ENCODE data around the gene SLC4A4. TPM values are rescaled to one million over a fixed set of nuclear protein-coding genes. Genes with fewer than 3 reads are reported as not detected.

The SLC4A4 gene
- polyA plus RNA-seq, 1 donor (not counting 4 experiments of a cell fraction or from before 2014, with no cell fraction given), result 0.29 TPM

DNA sequence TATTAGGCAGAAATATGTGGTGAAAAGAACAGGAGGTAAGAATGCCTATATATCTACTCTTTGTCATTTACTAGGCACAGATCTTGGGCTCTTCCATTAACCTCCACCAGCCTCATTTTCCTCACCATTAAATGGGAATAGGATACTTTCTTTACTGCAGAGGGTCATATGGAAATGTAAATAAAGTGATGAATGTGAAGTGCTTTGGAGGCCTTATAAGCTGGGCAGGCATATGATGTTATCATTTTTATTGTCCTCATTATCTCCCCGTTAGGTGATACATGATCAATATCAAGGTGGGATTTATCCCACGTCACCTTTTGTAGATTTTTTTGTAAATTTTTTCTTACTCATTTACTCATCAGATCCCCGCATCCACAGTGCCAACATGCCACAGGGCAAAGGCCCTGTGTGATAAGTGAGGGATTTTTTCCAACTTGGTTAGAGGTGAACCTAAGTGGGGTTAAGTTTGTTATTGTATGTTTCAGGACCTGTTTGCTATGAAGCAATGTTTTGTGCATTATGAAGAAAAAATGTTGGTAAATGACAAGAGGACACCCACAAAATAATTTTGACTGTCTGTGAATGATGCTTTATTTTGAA is 107.8 kb downstream of the SLC4A4 start:
- DNase-seq (ENCODE audit: low read depth, low spot score), result no peak
- Histone ChIP-seq H3K9me1 (ENCODE audit: control insufficient read depth, extremely low read depth, insufficient read depth, low read length) (no peaks in the 10 kb centered on the region), H3K9me3 (ENCODE audit: control insufficient read depth, low read depth, low read length) (no peaks in the 10 kb centered on the region), H3K4me1 (ENCODE audit: control insufficient read depth, extremely low read depth, insufficient read depth, low read length) (no peaks in the 10 kb centered on the region), H3K9ac (ENCODE audit: control insufficient read depth, extremely low read depth, insufficient read depth, low read length) (no peak overlapping the region), H4K20me1 (ENCODE audit: control insufficient read depth, extremely low read depth, insufficient read depth, low read length) (no peaks in the 10 kb centered on the region), H3K79me2 (ENCODE audit: control insufficient read depth, insufficient read depth, low read length) (no peaks in the 10 kb centered on the region), H3K4me2 (ENCODE audit: control insufficient read depth, extremely low read depth, insufficient read depth, low read depth, low read length) (no peak overlapping the region), H3K27me3 (ENCODE audit: control insufficient read depth, extremely low read depth, insufficient read depth, low read length) (no peaks in the 10 kb centered on the region), H2AFZ (ENCODE audit: control insufficient read depth, low read length) (no peak overlapping the region), H3K36me3 (ENCODE audit: control insufficient read depth in 2 of 2, extremely low read depth in 1 of 2, insufficient read depth in 2 of 2, low read length in 2 of 2) (no peaks in the 10 kb centered on the region), H3K4me3 (ENCODE audit: control insufficient read depth in 2 of 3, extremely low read depth in 1 of 3, insufficient read depth in 2 of 3, low read depth in 1 of 3, low read length in 3 of 3) (no peak overlapping the region), H3K27ac (ENCODE audit: control insufficient read depth, insufficient read depth, low read length) (no peak overlapping the region)
- dilution Hi-C loops (cut with MboI; ENCODE audit: extremely low pct_ligation_motif_present, low sequenced_read_pairs), result no loop called here
- no peak for TF ChIP-seq EZH2 (IDR thresholded peaks at IDR 0.05; ENCODE audit: low read length)
- no peak for TF ChIP-seq CTCF (optimal IDR thresholded peaks at IDR 0.05 in 1 of 3, IDR thresholded peaks at IDR 0.05 in 1 of 3, conservative IDR thresholded peaks at IDR 0.05 in 1 of 3; ENCODE audit: extremely low read depth in 1 of 3, insufficient read depth in 2 of 3, low read length in 3 of 3)
- no peak for FAIRE-seq

GRCh38 chr4:71449040-71449439 is 110.2 kb downstream of the SLC4A4 start:
- DNase-seq (ENCODE audit: low read depth, low spot score), result no peak
- Histone ChIP-seq H3K4me1 (ENCODE audit: control insufficient read depth, extremely low read depth, insufficient read depth, low read length) (no peaks in the 10 kb centered on the region), H3K79me2 (ENCODE audit: control insufficient read depth, insufficient read depth, low read length) (no peaks in the 10 kb centered on the region), H3K4me2 (ENCODE audit: control insufficient read depth, extremely low read depth, insufficient read depth, low read depth, low read length) (no peak overlapping the region), H3K9me1 (ENCODE audit: control insufficient read depth, extremely low read depth, insufficient read depth, low read length) (no peaks in the 10 kb centered on the region), H3K36me3 (ENCODE audit: control insufficient read depth in 2 of 2, extremely low read depth in 1 of 2, insufficient read depth in 2 of 2, low read length in 2 of 2) (no peaks in the 10 kb centered on the region), H3K4me3 (ENCODE audit: control insufficient read depth in 2 of 3, extremely low read depth in 1 of 3, insufficient read depth in 2 of 3, low read depth in 1 of 3, low read length in 3 of 3) (no peak overlapping the region), H4K20me1 (ENCODE audit: control insufficient read depth, extremely low read depth, insufficient read depth, low read length) (no peaks in the 10 kb centered on the region), H3K9me3 (ENCODE audit: control insufficient read depth, low read depth, low read length) (no peaks in the 10 kb centered on the region), H3K27me3 (ENCODE audit: control insufficient read depth, extremely low read depth, insufficient read depth, low read length) (no peaks in the 10 kb centered on the region), H3K27ac (ENCODE audit: control insufficient read depth, insufficient read depth, low read length) (no peak overlapping the region), H3K9ac (ENCODE audit: control insufficient read depth, extremely low read depth, insufficient read depth, low read length) (no peak overlapping the region), H2AFZ (ENCODE audit: control insufficient read depth, low read length) (no peak overlapping the region)
- FAIRE-seq, result no peak
- dilution Hi-C loops (cut with MboI; ENCODE audit: extremely low pct_ligation_motif_present, low sequenced_read_pairs), result no loop called here
- TF ChIP-seq CTCF (optimal IDR thresholded peaks at IDR 0.05 in 1 of 3, IDR thresholded peaks at IDR 0.05 in 1 of 3, conservative IDR thresholded peaks at IDR 0.05 in 1 of 3; ENCODE audit: extremely low read depth in 1 of 3, insufficient read depth in 2 of 3, low read length in 3 of 3) (no peak), EZH2 (IDR thresholded peaks at IDR 0.05; ENCODE audit: low read length) (no peak)
